WTC11 (cell line): Measurements from ENCODE around the gene GALK1. TPM values are rescaled to one million over a fixed set of nuclear protein-coding genes. Genes with fewer than 3 reads are reported as not detected.

Experiments used
- ATAC-seq: fragments of 200-7000 bp; cut with Tn5 transposase; 2 replicates; pipeline ENCODE4 v1.10.0; 2021; ENCODE audit warnings: mild to moderate bottlenecking, moderate library complexity
- CTCF ChIA-PET: fragments of 300-600 bp; sonication (Branson Sonifier 250); formaldehyde crosslinking; loops from one replicate; lab custom pipeline; 2021; ENCODE audit warnings: antibody characterized with exemption; lab: Charles Lee
- POLR2A ChIA-PET: fragments of 350-600 bp; sonication (Branson Sonifier 250); formaldehyde crosslinking; loops from one replicate; lab custom pipeline; 2021; ENCODE audit warnings: antibody characterized with exemption; lab: Charles Lee
- DNase-seq: peaks from one replicate; pipeline ENCODE4 v3.0.0; 2021; ENCODE audit warnings: low spot score
- H3K27ac Mint-ChIP-seq: 2 replicates; pipeline ENCODE4 v1.8.0; 2021; ENCODE audit warnings: mixed read lengths
- H3K27me3 Mint-ChIP-seq: 2 replicates; pipeline ENCODE4 v1.8.0; 2021; ENCODE audit warnings: low read depth, mild to moderate bottlenecking, moderate library complexity, mixed read lengths
- H3K36me3 Mint-ChIP-seq: 2 replicates; pipeline ENCODE4 v1.8.0; 2021; ENCODE audit warnings: mixed read lengths
- H3K4me1 Mint-ChIP-seq: 2 replicates; pipeline ENCODE4 v1.8.0; 2022; ENCODE audit warnings: mixed read lengths
- H3K4me3 Mint-ChIP-seq: 2 replicates; pipeline ENCODE4 v1.8.0; 2021; ENCODE audit warnings: mild to moderate bottlenecking, moderate library complexity, mixed read lengths
- H3K9me3 Mint-ChIP-seq: 2 replicates; pipeline ENCODE4 v1.8.0; 2021; ENCODE audit warnings: mixed read lengths
- E2F5 ChIP-seq: sonication (generic); formaldehyde crosslinking; IDR thresholded peaks from 2 replicates; pipeline ENCODE4 v1.8.1; 2022; ENCODE audit warnings: mild to moderate bottlenecking, moderate library complexity, missing genetic modification reagents
- HMGA2 ChIP-seq: fragments of 250-450 bp; sonication (Bioruptor Pico); IDR thresholded peaks from 2 replicates; pipeline ENCODE4 v1.4.0; 2021; ENCODE audit warnings: mild to moderate bottlenecking, moderate library complexity
- NFATC4 ChIP-seq: fragments of 250-450 bp; sonication (Bioruptor Pico); IDR thresholded peaks from 2 replicates; pipeline ENCODE4 v1.9.0; 2021; ENCODE audit warnings: mild to moderate bottlenecking
- RORB ChIP-seq: fragments of 250-450 bp; sonication (Bioruptor Pico); IDR thresholded peaks from 2 replicates; pipeline ENCODE4 v1.9.0; 2021; ENCODE audit warnings: mild to moderate bottlenecking
- SP1 ChIP-seq: sonication (generic); formaldehyde crosslinking; conservative IDR thresholded peaks from 2 replicates; pipeline ENCODE4 v1.8.1; 2022; ENCODE audit warnings: missing genetic modification reagents
- ZNF219 ChIP-seq: sonication (generic); formaldehyde crosslinking; IDR thresholded peaks from 2 replicates; pipeline ENCODE4 v1.8.0; 2023; ENCODE audit warnings: missing genetic modification reagents, mild to moderate bottlenecking, borderline replicate concordance
- ZNF232 ChIP-seq: sonication (generic); formaldehyde crosslinking; IDR thresholded peaks from 2 replicates; pipeline ENCODE4 v1.8.0; 2022; ENCODE audit warnings: mild to moderate bottlenecking, missing genetic modification reagents
- ZNF416 ChIP-seq: fragments of 250-450 bp; sonication (Bioruptor Pico); IDR thresholded peaks from 2 replicates; pipeline ENCODE4 v1.9.0; 2021; ENCODE audit warnings: mild to moderate bottlenecking, inconsistent platforms
- ZNF532 ChIP-seq: fragments of 250-450 bp; sonication (Bioruptor Pico); IDR thresholded peaks from 2 replicates; pipeline ENCODE4 v1.9.0; 2021; ENCODE audit warnings: mild to moderate bottlenecking, borderline replicate concordance
- total RNA-seq: library from RNA; stranded (reverse); gene quantifications from 3 replicates; pipeline ENCODE4 v1.2.3, GENCODE V29; 2021
- TF ChIP-seq, protein P1 (sequence below): sonication (generic); formaldehyde crosslinking; IDR thresholded peaks from 2 replicates; pipeline ENCODE4 v1.8.0; 2023; ENCODE audit warnings: missing genetic modification reagents
- TF ChIP-seq, protein P2 (sequence below): sonication (generic); formaldehyde crosslinking; IDR thresholded peaks from 2 replicates; pipeline ENCODE4 v1.8.0; 2022; ENCODE audit warnings: mild to moderate bottlenecking, missing genetic modification reagents

The GALK1 gene
- total RNA-seq, 1 experiment from 2014 or later: 42.2 TPM

DNA sequence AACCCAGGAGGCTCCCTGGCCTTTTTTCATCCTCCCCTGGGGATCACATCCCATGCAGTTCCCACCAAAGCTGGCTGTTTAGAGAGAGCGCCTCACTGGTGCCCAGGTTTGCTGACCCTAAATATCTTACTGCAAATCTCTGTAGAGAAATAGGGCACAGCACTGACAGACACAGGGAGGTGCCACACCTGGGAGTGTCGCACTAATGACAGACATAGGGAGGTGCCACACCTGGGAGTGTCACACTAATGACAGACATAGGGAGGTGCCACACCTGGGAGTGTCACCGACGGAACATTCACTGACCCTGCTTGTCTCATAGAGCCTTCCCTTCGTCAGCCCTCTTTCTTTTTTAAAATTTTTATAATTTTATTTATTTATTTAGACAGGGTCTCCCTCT, 45.2 kb upstream of the GALK1 start:
- Mint-ChIP-seq H3K4me3 (no peak overlapping the region), H3K27ac (no peak overlapping the region), H3K36me3 (peaks cover 14% of the 10 kb centered on the region; the same call in 1 of the 2 replicates), H3K4me1 (no peaks in the 10 kb centered on the region), H3K27me3 (no peaks in the 10 kb centered on the region), H3K9me3 (no peaks in the 10 kb centered on the region)
- peak; percentile 42 for ATAC-seq
- TF ChIP-seq E2F5 (CRISPR knock-in tag) (no peak), SP1 (CRISPR knock-in tag) (peak; percentile 33; the same call in 1 of the 2 replicates), ZNF219 (CRISPR knock-in tag) (no peak), ZNF232 (CRISPR knock-in tag) (no peak), RORB (CRISPR knock-in tag) (no peak)
- POLR2A ChIA-PET: no interaction called here
- CTCF ChIA-PET: no interaction called here
- no peak for DNase-seq

DNA sequence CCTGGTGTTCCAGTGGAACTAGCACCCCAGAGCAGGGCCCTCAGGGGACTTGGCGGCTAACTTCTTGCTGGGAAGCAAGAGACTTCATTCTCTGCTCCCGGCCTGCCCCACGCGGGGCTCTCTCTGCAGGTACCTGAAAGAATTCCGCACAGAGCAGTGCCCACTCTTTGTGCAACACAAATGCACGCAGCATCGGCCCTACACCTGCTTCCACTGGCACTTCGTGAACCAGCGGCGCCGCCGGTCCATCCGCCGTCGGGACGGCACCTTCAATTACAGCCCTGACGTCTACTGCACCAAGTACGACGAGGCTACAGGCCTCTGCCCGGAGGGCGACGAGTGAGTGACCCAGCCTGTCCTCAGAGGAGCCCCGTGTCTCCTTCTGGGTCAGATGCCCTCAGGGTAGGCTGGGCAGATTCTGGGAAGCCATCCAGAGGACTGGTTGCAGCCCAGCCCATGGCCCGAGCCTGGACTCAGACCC, 44.7 kb upstream of the GALK1 start:
- DNase-seq (no peak), ATAC-seq (no peak)
- Mint-ChIP-seq H3K4me3 (no peak overlapping the region), H3K36me3 (peaks cover 13% of the 10 kb centered on the region; the same call in 1 of the 2 replicates), H3K27me3 (no peaks in the 10 kb centered on the region), H3K27ac (no peak overlapping the region), H3K9me3 (no peaks in the 10 kb centered on the region), H3K4me1 (no peaks in the 10 kb centered on the region)
- ChIA-PET POLR2A (no interaction called here), CTCF (interaction anchor here (0.8 to 3.5 kb wide), 2 partner anchors 21 to 46 kb away, joined by 5 to 12 read pairs; partner anchors contain the start of gene WBP2)
- no peak for TF ChIP-seq NFATC4 (CRISPR knock-in tag)
- TF ChIP-seq SP1 (CRISPR knock-in tag): no peak
- TF ChIP-seq E2F5 (CRISPR knock-in tag): no peak
- TF ChIP-seq, protein P1, sequence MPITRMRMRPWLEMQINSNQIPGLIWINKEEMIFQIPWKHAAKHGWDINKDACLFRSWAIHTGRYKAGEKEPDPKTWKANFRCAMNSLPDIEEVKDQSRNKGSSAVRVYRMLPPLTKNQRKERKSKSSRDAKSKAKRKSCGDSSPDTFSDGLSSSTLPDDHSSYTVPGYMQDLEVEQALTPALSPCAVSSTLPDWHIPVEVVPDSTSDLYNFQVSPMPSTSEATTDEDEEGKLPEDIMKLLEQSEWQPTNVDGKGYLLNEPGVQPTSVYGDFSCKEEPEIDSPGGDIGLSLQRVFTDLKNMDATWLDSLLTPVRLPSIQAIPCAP (CRISPR knock-in tag): no peak
- no peak for TF ChIP-seq ZNF416 (CRISPR knock-in tag)
- no peak for TF ChIP-seq ZNF532

DNA sequence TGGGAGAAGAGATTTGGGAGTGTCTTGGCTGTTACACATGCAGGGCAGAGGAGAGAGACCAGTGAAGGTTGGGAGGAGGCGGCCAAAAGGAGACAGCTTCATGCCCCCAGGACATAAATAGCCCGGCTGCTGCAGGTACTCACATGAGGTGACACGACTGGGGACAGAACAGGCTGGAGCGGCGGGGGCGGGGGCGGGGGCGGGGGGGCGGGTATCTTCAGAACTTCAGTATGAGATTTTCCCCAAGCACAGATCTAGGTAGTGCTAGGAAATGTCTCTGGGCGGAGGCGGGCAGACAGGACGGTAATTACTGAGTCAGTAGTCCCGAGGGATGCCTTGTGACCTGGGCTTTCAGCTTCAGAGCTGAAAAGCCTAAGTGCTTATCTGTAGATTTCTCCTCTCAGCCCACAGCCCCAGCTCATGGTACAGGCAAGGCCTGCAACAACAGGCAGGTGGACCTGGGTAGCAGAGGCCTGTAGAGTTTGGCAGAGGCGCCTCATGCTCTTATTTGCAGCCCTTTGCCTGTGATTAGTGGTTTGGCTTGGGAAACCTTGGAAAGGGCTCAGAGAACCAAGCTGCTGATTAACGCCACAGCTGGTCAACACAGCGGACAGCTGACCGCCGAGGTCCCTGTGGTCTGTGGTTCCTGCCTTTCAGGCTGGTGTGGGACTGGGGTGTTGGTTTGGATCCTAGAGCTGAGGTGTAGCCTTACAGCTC, 44.1 kb upstream of the GALK1 start:
- ChIA-PET CTCF (interaction anchor here (0.8 to 3.5 kb wide), 3 partner anchors 21 to 55 kb away, joined by 3 to 12 read pairs (median 5); partner anchors contain the start of gene WBP2), POLR2A (no interaction called here)
- H3K27me3 Mint-ChIP-seq: no peaks in the 10 kb centered on the region
- H3K4me3 Mint-ChIP-seq: no peak overlapping the region
- peak; percentile 17; the same call in 1 of the 2 replicates for ATAC-seq
- TF ChIP-seq, protein P2, sequence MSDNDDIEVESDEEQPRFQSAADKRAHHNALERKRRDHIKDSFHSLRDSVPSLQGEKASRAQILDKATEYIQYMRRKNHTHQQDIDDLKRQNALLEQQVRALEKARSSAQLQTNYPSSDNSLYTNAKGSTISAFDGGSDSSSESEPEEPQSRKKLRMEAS (CRISPR knock-in tag): no peak
- TF ChIP-seq HMGA2 (CRISPR knock-in tag): no peak
- TF ChIP-seq, protein P1 (CRISPR knock-in tag): no peak
- H3K9me3 Mint-ChIP-seq: no peaks in the 10 kb centered on the region
- no peak for DNase-seq
- peaks cover 9% of the 10 kb centered on the region; the same call in 1 of the 2 replicates for H3K36me3 Mint-ChIP-seq
- no peaks in the 10 kb centered on the region for H3K4me1 Mint-ChIP-seq
- H3K27ac Mint-ChIP-seq: peak overlapping the region; percentile 88; the same call in 1 of the 2 replicates
